Measurements from ENCODE around the gene LYZL1.

DNA sequence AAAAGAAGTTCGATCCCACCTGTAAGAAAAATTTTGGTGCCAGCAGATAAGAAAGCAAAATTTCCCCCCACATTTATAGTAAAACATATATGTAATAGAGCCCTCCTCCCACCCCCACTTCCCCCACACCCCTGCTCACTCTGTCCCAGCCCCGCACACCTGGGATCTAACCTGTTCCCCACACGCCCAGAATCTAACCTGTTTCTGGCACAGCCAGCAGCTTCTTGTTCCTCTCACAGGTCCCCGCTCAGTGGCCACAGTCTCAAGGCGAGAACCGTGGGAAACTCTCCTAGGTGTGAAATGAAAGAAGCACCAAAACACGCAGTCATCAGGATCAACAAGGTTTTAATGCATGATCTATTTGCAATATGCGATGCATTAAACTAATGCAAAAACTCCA lies 32.8 kb downstream of the LYZL1 start:
- TF ChIP-seq, protein P1, sequence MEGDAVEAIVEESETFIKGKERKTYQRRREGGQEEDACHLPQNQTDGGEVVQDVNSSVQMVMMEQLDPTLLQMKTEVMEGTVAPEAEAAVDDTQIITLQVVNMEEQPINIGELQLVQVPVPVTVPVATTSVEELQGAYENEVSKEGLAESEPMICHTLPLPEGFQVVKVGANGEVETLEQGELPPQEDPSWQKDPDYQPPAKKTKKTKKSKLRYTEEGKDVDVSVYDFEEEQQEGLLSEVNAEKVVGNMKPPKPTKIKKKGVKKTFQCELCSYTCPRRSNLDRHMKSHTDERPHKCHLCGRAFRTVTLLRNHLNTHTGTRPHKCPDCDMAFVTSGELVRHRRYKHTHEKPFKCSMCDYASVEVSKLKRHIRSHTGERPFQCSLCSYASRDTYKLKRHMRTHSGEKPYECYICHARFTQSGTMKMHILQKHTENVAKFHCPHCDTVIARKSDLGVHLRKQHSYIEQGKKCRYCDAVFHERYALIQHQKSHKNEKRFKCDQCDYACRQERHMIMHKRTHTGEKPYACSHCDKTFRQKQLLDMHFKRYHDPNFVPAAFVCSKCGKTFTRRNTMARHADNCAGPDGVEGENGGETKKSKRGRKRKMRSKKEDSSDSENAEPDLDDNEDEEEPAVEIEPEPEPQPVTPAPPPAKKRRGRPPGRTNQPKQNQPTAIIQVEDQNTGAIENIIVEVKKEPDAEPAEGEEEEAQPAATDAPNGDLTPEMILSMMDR (IDR thresholded peaks at IDR 0.05): no peak
- TF ChIP-seq EP300 (IDR thresholded peaks at IDR 0.05): no peak

All from ovary (tissue), 3 donors.